Measurements from ENCODE around the gene GARRE1. TPM values are rescaled to one million over a fixed set of nuclear protein-coding genes. Genes with fewer than 3 reads are reported as not detected.
A peak's percentile ranks its signal among the peaks of the same experiment; 100 is the strongest.

GARRE1 gene
- total and polyA plus RNA-seq, 2 of the 4 experiments (the other 2 are of a cell fraction): 13.8 to 16.9 TPM

GRCh38 chr19:34263745-34264237 lies 9.4 kb downstream of the GARRE1 start:
- Histone ChIP-seq H3K14ac (replicated peaks; ENCODE audit: low read depth, low read length) (peak overlapping the region; percentile 85), H3K27me3 (ENCODE audit: control insufficient read depth, insufficient read depth, low read length) (no peaks in the 10 kb centered on the region), H4K20me1 (ENCODE audit: insufficient read depth, low read length) (peaks cover 11% of the 10 kb centered on the region; the same call in 1 of the 2 replicates), H3K4me2 (ENCODE audit: low read depth, low read length) (no peak overlapping the region), H4K91ac (ENCODE audit: insufficient read depth, low read depth, low read length) (peak overlapping the region; percentile 66; the same call in 1 of the 2 replicates), H3K9me3 (ENCODE audit: control insufficient read depth, insufficient read depth, low read length) (no peaks in the 10 kb centered on the region), H3K4me1 (ENCODE audit: control insufficient read depth, insufficient read depth, low read length) (peaks cover 22% of the 10 kb centered on the region), H2BK15ac (ENCODE audit: low read depth, low read length) (peak overlapping the region; percentile 7; the same call in 1 of the 3 replicates), H4K8ac (ENCODE audit: low read depth in 2 of 2, low read length in 2 of 2) (peak overlapping the region in 1 of 2 experiments; percentile 30; a peak in 1 of 4 replicates), H3K9ac (ENCODE audit: low read depth, low read length) (no peak overlapping the region), H2AK5ac (ENCODE audit: low read depth, low read length) (peak overlapping the region; percentile 57; the same call in 1 of the 2 replicates), H2AK9ac (replicated peaks; ENCODE audit: low read depth, low read length, poor library complexity) (no peak overlapping the region), H3K18ac (ENCODE audit: low read depth, low read length) (no peak overlapping the region; the same call in 1 of the 2 replicates), H2BK120ac (ENCODE audit: low read depth, low read length) (peak overlapping the region; percentile 74), H3K23ac (ENCODE audit: low read depth, low read length) (peak overlapping the region; percentile 51; the same call in 1 of the 2 replicates), H3K27ac (ENCODE audit: insufficient read depth, low read length) (no peak overlapping the region), H3K79me1 (ENCODE audit: low read depth in 1 of 2, low read length in 2 of 2) (peaks cover 35 to 76% of the 10 kb centered on the region in 2 experiments), H3K4ac (ENCODE audit: low read depth, low read length) (peak overlapping the region; percentile 54), H2BK5ac (ENCODE audit: low read depth, low read length, poor library complexity, severe bottlenecking) (peak overlapping the region; percentile 20), H3K9me1 (ENCODE audit: insufficient read depth, low read length) (peaks cover 34% of the 10 kb centered on the region), H2AFZ (replicated peaks; ENCODE audit: low read length, poor library complexity) (no peak overlapping the region), H2BK20ac (ENCODE audit: low read depth, low read length) (peak overlapping the region; percentile 27), H4K5ac (ENCODE audit: low read depth, low read length) (no peak overlapping the region), H3K4me3 (ENCODE audit: insufficient read depth, low read depth, low read length) (no peak overlapping the region), H3K56ac (ENCODE audit: extremely low read depth, insufficient read depth, low read length) (no peak overlapping the region), H3K36me3 (ENCODE audit: control insufficient read depth, insufficient read depth, low read length) (peaks cover 7% of the 10 kb centered on the region)
- 73% methylated on average over 3 of the region's 8 CpGs; no CpG with 5 or more reads in 1 of the 2 experiments for WGBS, 2 experiments (ENCODE audit: extremely low coverage in 2 of 2, insufficient read length in 1 of 2)
- no TSS peak for BruUV-seq (replicated peaks)
- TF ChIP-seq FOS (IDR thresholded peaks at IDR 0.05; ENCODE audit: low read depth, low read length) (no peak), BHLHE40 (IDR thresholded peaks at IDR 0.05; ENCODE audit: low read depth, low read length) (no peak), MAFK (IDR thresholded peaks at IDR 0.05; ENCODE audit: low read depth, low read length) (no peak), SMC3 (IDR thresholded peaks at IDR 0.05; ENCODE audit: low read depth, low read length) (no peak), NFE2L2 (IDR thresholded peaks at IDR 0.05; ENCODE audit: low read depth, low read length) (no peak), CEBPB (IDR thresholded peaks at IDR 0.05; ENCODE audit: low read depth, low read length) (no peak), RFX5 (IDR thresholded peaks at IDR 0.05; ENCODE audit: low read depth, low read length) (no peak), RCOR1 (IDR thresholded peaks at IDR 0.05; ENCODE audit: insufficient replicate concordance, low read length) (no peak), MXI1 (IDR thresholded peaks at IDR 0.05; ENCODE audit: borderline replicate concordance, low read depth, low read length) (no peak), ELK1 (IDR thresholded peaks at IDR 0.05; ENCODE audit: borderline replicate concordance, low read depth, low read length) (no peak), CHD1 (IDR thresholded peaks at IDR 0.05; ENCODE audit: low read depth, low read length) (no peak), MAZ (IDR thresholded peaks at IDR 0.05; ENCODE audit: borderline replicate concordance, low read depth, low read length) (no peak)
- DNase-seq: no peak
- ATAC-seq (ENCODE audit: low read depth): no peak
- in situ Hi-C loops (cut with MboI; ENCODE audit: low sequenced_read_pairs) (no loop called here), intact Hi-C loops (cut with micrococcal nuclease) (no loop called here), dilution Hi-C loops (cut with HindIII; ENCODE audit: low sequenced_read_pairs, unreplicated experiment) (no loop called here)
- ChIA-PET CTCF (no interaction called here), POLR2A (ENCODE audit: unreplicated experiment) (no interaction called here)

Measured in IMR-90 (cell line).